Epidermal melanocyte (primary cell): ENCODE data around the gene WFDC8.

ENCODE experiments used
- DNase-seq: peaks from one replicate; pipeline ENCODE4 v3.0.0; 2011; ENCODE audit warnings: low spot score; ENCODE audit not compliant: insufficient read length

The WFDC8 gene

GRCh38 chr20:45548410-45548809 lies 30.7 kb downstream of the WFDC8 start:
- no peak for DNase-seq

- no peak for DNase-seq
These were observed 31.8 kb downstream of the WFDC8 start, which contains the start of gene EPPIN for GRCh38 chr20:45547206-45547770. Gene EPPIN, minus strand, starts transcription at chr20:45547401. Its CDS starts 44 bp downstream, at chr20:45547357.

GRCh38 chr20:45545754-45546453 lies 33.2 kb downstream of the WFDC8 start:
- peak; percentile 52 for DNase-seq

- no peak for DNase-seq
These were observed 33.7 kb downstream of the WFDC8 start for GRCh38 chr20:45545351-45545750.

GRCh38 chr20:45539382-45539781 lies 39.7 kb downstream of the WFDC8 start, which contains the start of gene WFDC6:
Gene WFDC6, minus strand, starts transcription at chr20:45539482. Its CDS starts 75 bp downstream, at chr20:45539407.
- DNase-seq, result no peak

- no peak for DNase-seq
These were observed 40.8 kb downstream of the WFDC8 start for GRCh38 chr20:45538209-45538799.

- DNase-seq, result no peak
These were observed 51.8 kb downstream of the WFDC8 start for GRCh38 chr20:45527294-45527693.

- DNase-seq, result no peak
These were observed 55.3 kb downstream of the WFDC8 start for GRCh38 chr20:45523821-45524220.

- no peak for DNase-seq
These were observed 60.8 kb downstream of the WFDC8 start for GRCh38 chr20:45518282-45518681.

GRCh38 chr20:45515147-45515913 lies 63.8 kb downstream of the WFDC8 start, which contains the start of gene SPINT3:
Gene SPINT3, minus strand, starts transcription at chr20:45515622. Its CDS starts 14 bp downstream, at chr20:45515608.
- DNase-seq, result no peak

- DNase-seq, result no peak
These were observed 68.7 kb downstream of the WFDC8 start for GRCh38 chr20:45510242-45510862.

GRCh38 chr20:45509091-45509490 lies 70.0 kb downstream of the WFDC8 start:
- no peak for DNase-seq

- no peak for DNase-seq
These were observed 70.8 kb downstream of the WFDC8 start for GRCh38 chr20:45508068-45508886.

- no peak for DNase-seq
These were observed 71.9 kb downstream of the WFDC8 start for GRCh38 chr20:45507011-45507820.

- no peak for DNase-seq
These were observed 72.7 kb downstream of the WFDC8 start for GRCh38 chr20:45506398-45506797.

GRCh38 chr20:45503403-45503802 lies 75.7 kb downstream of the WFDC8 start:
- DNase-seq, result no peak

- no peak for DNase-seq
These were observed 76.5 kb downstream of the WFDC8 start for GRCh38 chr20:45502561-45502960.
